Uterus (tissue), 4 donors: Measurements from ENCODE around the gene CARD11. TPM values are rescaled to one million over a fixed set of nuclear protein-coding genes. Genes with fewer than 3 reads are reported as not detected.

Source experiments
- DNase-seq, 2 donors: peaks; one replicate each; pipeline ENCODE4 v3.0.0-alpha.2; 2019 to 2020
- H3K27ac ChIP-seq, 2 donors: fragments of 200-600 bp; sonication (generic); 1 replicate in 1 of 2; 2 replicates in 1 of 2; pipeline ENCODE4 v1.5.1; 2016 to 2018
- H3K27me3 ChIP-seq, 2 donors: fragments of 200-600 bp; sonication (generic); one replicate each; pipeline ENCODE4 v1.5.1; 2018 to 2019; ENCODE audit warnings: control low read depth in 1 of 2
- H3K36me3 ChIP-seq, 2 donors: fragments of 200-600 bp; sonication (generic); one replicate each; pipeline ENCODE4 v1.5.1; 2019; ENCODE audit warnings: control low read depth in 1 of 2
- H3K4me1 ChIP-seq, 2 donors: fragments of 200-600 bp; sonication (generic); one replicate each; pipeline ENCODE4 v1.5.1; 2018 to 2019; ENCODE audit warnings: control low read depth in 1 of 2
- H3K4me3 ChIP-seq, 2 donors: fragments of 200-600 bp; sonication (generic); 1 replicate in 1 of 2; 2 replicates in 1 of 2; pipeline ENCODE4 v1.5.1; 2018 to 2019; ENCODE audit warnings: mild to moderate bottlenecking in 1 of 2
- H3K9me3 ChIP-seq, 2 donors: fragments of 200-600 bp; sonication (generic); one replicate each; pipeline ENCODE4 v1.5.1; 2019; ENCODE audit warnings: control low read depth in 1 of 2
- CTCF ChIP-seq, 4 experiments: fragments of 200-600 bp in 2 of 4; fragments of 450-650 bp in 2 of 4; sonication (generic) in 2 of 4; IDR thresholded peaks; one replicate each; pipeline ENCODE4 v1.5.1; 2016 to 2019; ENCODE audit warnings: antibody characterized with exemption in 4 of 4, mild to moderate bottlenecking in 2 of 4, moderate library complexity in 1 of 4
- POLR2A ChIP-seq, 2 donors: fragments of 450-650 bp; IDR thresholded peaks; one replicate each; pipeline ENCODE4 v1.6.1; 2016; ENCODE audit warnings: antibody characterized with exemption in 2 of 2, mild to moderate bottlenecking in 1 of 2, moderate library complexity in 1 of 2
- intact Hi-C: fragments of 100-400 bp; cut with DNase I; formaldehyde crosslinking; loops from one replicate; pipeline ENCODE4 v1.15.1; 2023; ENCODE audit warnings: low total_unique reads
- total RNA-seq, 4 donors: library from RNA; depleted of rRNA in 3 of 4; stranded (reverse); fragments of >200 nt in 3 of 4; gene quantifications; one replicate each; pipeline versions ENCODE4 v1.1.0 to v1.2.4, GENCODE V29; 2014 to 2023
- donor health status: DM: yes; HTN: yes; CAD: no.

Gene CARD11
- total RNA-seq, 4 donors from 2014 or later, result 0.95 to 1.0 TPM; not detected in 2

GRCh38 chr7:2940466-2940865 is 103.2 kb downstream of the CARD11 start:
- no peak for TF ChIP-seq POLR2A (IDR thresholded peaks at IDR 0.05)
- H3K4me1 ChIP-seq, result no peaks in the 10 kb centered on the region
- no peaks in the 10 kb centered on the region for H3K27me3 ChIP-seq
- DNase-seq, result no peak
- H3K9me3 ChIP-seq, result no peaks in the 10 kb centered on the region
- H3K36me3 ChIP-seq, result no peaks in the 10 kb centered on the region
- H3K27ac ChIP-seq, result no peak overlapping the region
- no peak overlapping the region for H3K4me3 ChIP-seq
- intact Hi-C loops, result no loop called here

- no peaks in the 10 kb centered on the region for H3K4me1 ChIP-seq
- H3K27ac ChIP-seq, result no peak overlapping the region
- TF ChIP-seq CTCF (IDR thresholded peaks at IDR 0.05) (no peak), POLR2A (IDR thresholded peaks at IDR 0.05) (no peak)
- no peak for DNase-seq
- no peak overlapping the region for H3K4me3 ChIP-seq
- H3K36me3 ChIP-seq, result no peaks in the 10 kb centered on the region
- no peaks in the 10 kb centered on the region for H3K9me3 ChIP-seq
- intact Hi-C loops, result no loop called here
- no peaks in the 10 kb centered on the region for H3K27me3 ChIP-seq
Measured at GRCh38 chr7:2939193-2939885, 104.3 kb downstream of the CARD11 start.

GRCh38 chr7:2938514-2939192 is 105.0 kb downstream of the CARD11 start:
- no peak for TF ChIP-seq CTCF (IDR thresholded peaks at IDR 0.05)
- TF ChIP-seq POLR2A (IDR thresholded peaks at IDR 0.05), result no peak
- no peaks in the 10 kb centered on the region for H3K9me3 ChIP-seq
- H3K27ac ChIP-seq, result no peak overlapping the region
- no peaks in the 10 kb centered on the region for H3K4me1 ChIP-seq
- no peaks in the 10 kb centered on the region for H3K27me3 ChIP-seq
- intact Hi-C loops, result no loop called here
- H3K36me3 ChIP-seq, result no peaks in the 10 kb centered on the region
- no peak for DNase-seq
- no peak overlapping the region for H3K4me3 ChIP-seq

- TF ChIP-seq POLR2A (IDR thresholded peaks at IDR 0.05) (no peak), CTCF (IDR thresholded peaks at IDR 0.05) (no peak)
- no peaks in the 10 kb centered on the region for H3K27me3 ChIP-seq
- no peak overlapping the region for H3K4me3 ChIP-seq
- intact Hi-C loops, result no loop called here
- H3K27ac ChIP-seq, result no peak overlapping the region
- no peaks in the 10 kb centered on the region for H3K9me3 ChIP-seq
- H3K4me1 ChIP-seq, result no peaks in the 10 kb centered on the region
- DNase-seq, result no peak
- H3K36me3 ChIP-seq, result no peaks in the 10 kb centered on the region
Measured at GRCh38 chr7:2937701-2938513, 105.8 kb downstream of the CARD11 start.

GRCh38 chr7:2936891-2937580 is 106.6 kb downstream of the CARD11 start:
- no peak for TF ChIP-seq POLR2A (IDR thresholded peaks at IDR 0.05)
- TF ChIP-seq CTCF (IDR thresholded peaks at IDR 0.05), result no peak
- no peaks in the 10 kb centered on the region for H3K4me1 ChIP-seq
- no peak overlapping the region for H3K4me3 ChIP-seq
- intact Hi-C loops, result no loop called here
- no peak overlapping the region for H3K27ac ChIP-seq
- H3K27me3 ChIP-seq, result no peaks in the 10 kb centered on the region
- no peaks in the 10 kb centered on the region for H3K9me3 ChIP-seq
- DNase-seq, result no peak
- H3K36me3 ChIP-seq, result no peaks in the 10 kb centered on the region
